ENCODE measurements around the gene IL12RB2. TPM values are rescaled to one million over a fixed set of nuclear protein-coding genes. Genes with fewer than 3 reads are reported as not detected.

IL12RB2 gene
- total and polyA plus RNA-seq, 2 of the 13 experiments (the other 11 are each of a cell fraction or from before 2014, with no cell fraction given): not detected

- peak; percentile 97 for TF ChIP-seq ZNF687 (CRISPR knock-in tag; IDR thresholded peaks at IDR 0.05)
- no peak; the same call in 1 of the 2 replicates for TF ChIP-seq ZSCAN29 (CRISPR knock-in tag; conservative IDR thresholded peaks at IDR 0.05)
- no peak for TF ChIP-seq MIER2 (CRISPR knock-in tag; IDR thresholded peaks at IDR 0.05)
- no peak for TF ChIP-seq FOXM1 (CRISPR knock-in tag; IDR thresholded peaks at IDR 0.05)
- TF ChIP-seq TEAD2 (CRISPR knock-in tag; IDR thresholded peaks at IDR 0.05): no peak
- TF ChIP-seq ZHX2 (IDR thresholded peaks at IDR 0.05; ENCODE audit: low read depth): peak; percentile 27; the same call in 1 of the 2 replicates
- peak; percentile 46; the same call in 1 of the 2 replicates for TF ChIP-seq ZHX2 (CRISPR knock-in tag; IDR thresholded peaks at IDR 0.05; ENCODE audit: borderline replicate concordance)
- peak; percentile 92; the same call in 2 of the 3 replicates for TF ChIP-seq MXI1 (IDR thresholded peaks at IDR 0.05; ENCODE audit: borderline replicate concordance, low read depth, low read length)
- TF ChIP-seq, protein P1, sequence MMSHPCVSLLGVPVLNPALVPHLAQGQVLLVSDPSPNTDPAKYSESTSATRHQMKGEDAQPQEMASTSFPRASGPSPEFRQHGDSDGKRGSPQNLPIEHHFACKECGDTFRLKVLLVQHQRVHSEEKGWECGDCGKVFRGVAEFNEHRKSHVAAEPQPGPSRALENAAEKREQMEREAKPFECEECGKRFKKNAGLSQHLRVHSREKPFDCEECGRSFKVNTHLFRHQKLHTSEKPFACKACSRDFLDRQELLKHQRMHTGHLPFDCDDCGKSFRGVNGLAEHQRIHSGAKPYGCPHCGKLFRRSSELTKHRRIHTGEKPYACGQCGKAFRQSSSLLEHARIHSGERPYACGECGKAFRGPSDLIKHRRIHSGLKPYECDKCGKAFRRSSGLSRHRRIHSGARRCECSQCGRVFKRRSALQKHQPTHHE (CRISPR knock-in tag; IDR thresholded peaks at IDR 0.05; ENCODE audit: borderline replicate concordance): peak; percentile 80; the same call in 1 of the 2 replicates
- TF ChIP-seq HNF4G (IDR thresholded peaks at IDR 0.05; ENCODE audit: borderline replicate concordance, low read depth, low read length): no peak
- no peak for TF ChIP-seq HNF4G (CRISPR knock-in tag; IDR thresholded peaks at IDR 0.05; ENCODE audit: borderline replicate concordance, low read depth)
- TF ChIP-seq JARID2 (CRISPR knock-in tag; IDR thresholded peaks at IDR 0.05; ENCODE audit: insufficient replicate concordance): no peak
- no peak for TF ChIP-seq ZSCAN9 (CRISPR knock-in tag; IDR thresholded peaks at IDR 0.05; ENCODE audit: borderline replicate concordance)
- peak; percentile 82; the same call in 1 of the 2 replicates for TF ChIP-seq HES4 (CRISPR knock-in tag; IDR thresholded peaks at IDR 0.05; ENCODE audit: borderline replicate concordance)
- TF ChIP-seq TBL1XR1 (IDR thresholded peaks at IDR 0.05; ENCODE audit: borderline replicate concordance, low read length, partially characterized antibody): peak; percentile 30
- 0 out of 2 replicates have a peak, but pooled peaks have one; percentile 14 for TF ChIP-seq ZNF124 (CRISPR knock-in tag; IDR thresholded peaks at IDR 0.05)
- 0 out of 2 replicates have a peak, but pooled peaks have one; percentile 4 for TF ChIP-seq STAG1 (CRISPR knock-in tag; IDR thresholded peaks at IDR 0.05)
Measured at GRCh38 chr1:67430358-67431155, 122.9 kb downstream of the IL12RB2 start, which contains the start of gene SERBP1 (continued).
